Tibial nerve (tissue), 4 donors: ENCODE data around the gene SRPK3. TPM values are rescaled to one million over a fixed set of nuclear protein-coding genes. Genes with fewer than 3 reads are reported as not detected.

Source experiments
- DNase-seq, 2 donors: peaks; one replicate each; pipeline ENCODE4 v3.0.0-alpha.2; 2019; ENCODE audit warnings: low spot score in 2 of 2
- H3K27ac ChIP-seq, 4 donors: fragments of 200-600 bp; sonication (generic) in 3 of 4; one replicate each; pipeline ENCODE4 v1.5.1; 2017 to 2019; ENCODE audit warnings: mild to moderate bottlenecking in 1 of 4
- H3K27me3 ChIP-seq, 2 donors: fragments of 200-600 bp; sonication (generic) in 1 of 2; one replicate each; pipeline versions ENCODE4 v1.5.1 to v1.6.0; 2017 to 2019
- H3K36me3 ChIP-seq, 3 donors: fragments of 200-600 bp; sonication (generic); one replicate each; pipeline ENCODE4 v1.5.1; 2018 to 2019
- H3K4me1 ChIP-seq, 4 donors: fragments of 200-600 bp; sonication (generic) in 3 of 4; one replicate each; pipeline ENCODE4 v1.5.1; 2017 to 2019
- H3K4me3 ChIP-seq, 4 donors: fragments of 200-600 bp; sonication (generic) in 3 of 4; one replicate each; pipeline ENCODE4 v1.5.1; 2017 to 2019; ENCODE audit warnings: mild to moderate bottlenecking in 1 of 4, moderate library complexity in 1 of 4
- H3K9me3 ChIP-seq, 4 donors: fragments of 200-600 bp; sonication (generic) in 3 of 4; one replicate each; pipeline ENCODE4 v1.5.1; 2017 to 2019
- CTCF ChIP-seq, 5 experiments: fragments of 200-600 bp in 3 of 5; fragments of 450-650 bp in 2 of 5; sonication (generic) in 3 of 5; IDR thresholded peaks; one replicate each; pipeline ENCODE4 v1.5.1; 2016 to 2019; ENCODE audit warnings: antibody characterized with exemption in 5 of 5, mild to moderate bottlenecking in 3 of 5, moderate library complexity in 2 of 5
- EP300 ChIP-seq, 2 donors: sonication (generic); formaldehyde crosslinking; IDR thresholded peaks; one replicate each; pipeline ENCODE4 v1.6.1; 2017; ENCODE audit warnings: antibody characterized with exemption in 2 of 2, mild to moderate bottlenecking in 1 of 2
- POLR2A ChIP-seq, 2 donors: fragments of 450-650 bp; IDR thresholded peaks; one replicate each; pipeline ENCODE4 v1.6.1; 2017; ENCODE audit warnings: antibody characterized with exemption in 2 of 2, mild to moderate bottlenecking in 2 of 2, moderate library complexity in 2 of 2
- WGBS, 2 donors: methylation state at CpG; one replicate each; pipeline ENCODE4 v1.1.5; 2018; 5-methylcytosine and 5-hydroxymethylcytosine counted together
- total RNA-seq, 4 donors: library from RNA; depleted of rRNA; stranded (reverse); fragments of >200 nt; gene quantifications; one replicate each; pipeline ENCODE4 v1.1.0, GENCODE V29; 2016

SRPK3 gene
- total RNA-seq, 4 donors from 2014 or later, result 0.87 to 5.1 (median 1.4) TPM

DNA sequence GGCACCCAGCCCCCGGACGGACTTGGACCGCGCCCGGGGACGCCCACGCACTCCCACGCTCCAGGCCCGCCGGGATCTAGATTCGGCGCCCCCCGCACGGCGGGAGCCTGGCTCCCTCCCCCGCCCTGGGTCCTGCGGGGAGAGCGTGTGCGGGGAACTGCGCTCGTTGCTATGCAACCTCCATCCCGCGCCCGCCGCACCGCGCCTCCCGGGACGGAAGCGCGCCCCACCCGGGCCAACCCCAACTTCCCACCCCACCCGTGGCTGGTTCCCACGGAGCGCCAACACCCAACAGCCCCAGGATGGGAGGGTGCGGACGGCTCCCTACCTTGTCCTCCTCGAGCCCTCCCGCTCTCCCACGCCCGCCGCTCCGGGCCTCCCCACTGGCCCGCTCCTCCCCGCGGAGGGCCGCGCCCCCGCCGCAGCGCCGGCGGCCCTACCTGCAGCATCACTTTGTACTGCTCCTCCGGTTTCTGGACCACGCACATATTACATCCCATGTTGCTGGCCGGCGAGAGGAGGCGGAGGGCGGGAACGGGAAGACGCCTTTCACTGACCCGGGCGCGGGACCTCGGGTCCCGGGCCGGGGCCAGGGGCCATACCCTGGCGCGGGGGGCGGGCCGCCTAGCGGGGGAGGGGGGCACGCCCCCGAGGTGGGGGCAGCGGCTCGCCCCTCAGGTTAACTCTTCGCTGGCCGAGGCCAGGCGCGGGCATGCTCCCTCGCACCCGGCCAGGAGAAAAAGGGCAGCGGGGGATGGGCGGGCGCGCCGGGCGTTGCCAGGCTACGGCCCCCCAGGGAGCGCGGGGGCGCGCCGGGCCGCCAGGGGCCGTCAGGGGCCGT is 49.2 kb downstream of the SRPK3 start, which contains the start of gene PDZD4:
Gene PDZD4 (minus strand): TSS at position 746 of the 841 bp plus-strand sequence. CDS start 246 bp downstream, at position 500.
- 30% methylated on average over 62 of the region's 97 CpGs; no CpG with 5 or more reads in 1 of the 2 donors for WGBS, 2 donors
- TF ChIP-seq EP300 (IDR thresholded peaks at IDR 0.05) (no peak), POLR2A (IDR thresholded peaks at IDR 0.05) (no peak), CTCF (IDR thresholded peaks at IDR 0.05) (no peak)
- Histone ChIP-seq H3K36me3 (no peaks in the 10 kb centered on the region), H3K4me1 (peaks cover 0 to 13% (median 0%) of the 10 kb centered on the region in 4 donors), H3K27ac (peak within 1 kb of the TSS in 3 of 4 donors; percentile 45 to 75 (median 73)), H3K9me3 (no peaks in the 10 kb centered on the region), H3K4me3 (peak within 1 kb of the TSS; percentile 35 to 62 (median 48)), H3K27me3 (peaks cover 0 to 27% of the 10 kb centered on the region in 2 donors)
- no peak for DNase-seq

DNA sequence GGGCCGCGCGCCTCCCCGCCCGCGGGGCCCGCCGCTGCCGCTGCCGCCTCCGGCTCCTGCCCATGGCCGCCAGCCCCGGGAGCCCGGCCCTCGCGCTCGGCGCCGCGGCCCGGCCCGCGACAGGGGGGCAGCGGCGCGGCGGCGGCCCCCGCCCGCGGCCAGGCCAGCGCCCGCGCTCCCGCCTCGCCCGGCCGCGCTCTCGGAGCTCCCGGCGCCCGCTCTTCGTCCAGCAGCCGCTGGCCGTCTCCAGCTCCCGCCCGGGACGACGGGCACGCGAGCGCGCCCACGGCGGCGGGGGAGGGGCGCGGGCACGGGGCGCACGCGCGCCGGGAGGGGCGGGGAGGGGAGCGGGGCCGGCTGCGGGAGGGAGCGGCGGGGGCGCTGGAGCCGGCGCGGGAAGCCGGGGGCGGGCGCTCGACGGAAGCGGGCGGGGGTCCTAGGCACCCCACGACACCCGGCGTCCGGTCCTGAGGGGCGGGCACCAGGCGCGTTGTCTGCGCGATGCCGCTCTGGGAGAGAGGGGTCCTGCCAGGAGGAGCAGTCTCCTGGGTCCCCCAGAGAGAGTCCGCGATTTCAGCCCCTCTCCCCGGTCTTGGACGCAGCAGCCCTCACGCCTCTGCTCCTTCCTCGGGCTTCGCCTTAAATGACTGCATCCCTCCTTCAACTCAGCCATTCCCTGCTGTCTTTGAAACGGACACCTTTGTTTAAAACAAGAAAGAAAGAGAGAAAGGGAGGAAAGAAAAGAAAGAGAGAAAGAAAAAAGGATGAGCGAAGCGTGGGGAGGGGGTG is 50.0 kb downstream of the SRPK3 start:
- Histone ChIP-seq H3K36me3 (no peaks in the 10 kb centered on the region), H3K4me1 (peaks cover 0 to 13% (median 0%) of the 10 kb centered on the region in 4 donors), H3K27me3 (peaks cover 0 to 24% of the 10 kb centered on the region in 2 donors), H3K27ac (peak overlapping the region in 1 of 4 donors; percentile 17), H3K9me3 (no peaks in the 10 kb centered on the region), H3K4me3 (peak overlapping the region in 2 of 4 donors; percentile 35 to 62)
- DNase-seq, result no peak
- 21 to 22% methylated on average over 8 to 50 of the region's 102 CpGs for WGBS, 2 donors
- no peak for TF ChIP-seq POLR2A (IDR thresholded peaks at IDR 0.05)
- TF ChIP-seq CTCF (IDR thresholded peaks at IDR 0.05), result no peak
- no peak for TF ChIP-seq EP300 (IDR thresholded peaks at IDR 0.05)

DNA sequence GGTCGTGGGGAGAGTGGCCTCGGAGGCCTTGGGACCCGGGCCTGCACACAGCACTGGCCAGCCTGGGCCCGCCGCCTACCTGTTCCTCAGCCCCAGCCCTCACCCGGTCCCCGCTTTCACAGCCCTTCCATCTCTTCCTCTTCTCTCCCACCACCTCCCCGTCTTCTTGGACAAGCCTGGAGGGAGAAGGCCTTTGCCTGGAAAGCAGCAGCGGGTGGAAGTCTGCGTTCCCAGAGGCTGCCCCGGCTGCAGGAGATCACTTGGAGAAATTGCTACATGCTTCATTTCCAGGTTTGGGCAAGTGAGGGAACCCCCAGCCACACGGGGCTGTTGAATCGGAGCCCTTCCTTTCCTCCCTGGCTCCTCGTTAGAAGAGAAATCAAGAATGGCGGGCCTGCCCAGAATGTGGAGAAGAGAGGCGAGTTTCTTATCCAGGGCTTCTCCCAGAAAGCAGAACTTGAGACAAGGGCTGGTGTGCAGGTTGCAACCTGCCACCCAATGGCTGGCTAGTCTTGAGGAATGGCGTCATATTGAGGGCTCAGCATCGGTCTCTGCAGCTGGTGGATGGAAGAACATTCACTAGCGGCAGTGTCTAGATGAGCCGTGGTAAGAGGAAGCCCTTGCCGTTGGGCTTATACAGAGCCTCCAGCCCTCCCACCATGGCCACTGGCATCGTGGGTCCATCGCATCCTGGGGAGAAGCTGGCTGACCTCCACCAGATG is 50.7 kb downstream of the SRPK3 start:
- peaks cover 0 to 13% (median 0%) of the 10 kb centered on the region in 4 donors for H3K4me1 ChIP-seq
- WGBS, 2 donors, result 66 to 85% methylated on average over 11 to 23 of the region's 23 CpGs
- H3K4me3 ChIP-seq, result no peak overlapping the region
- H3K27ac ChIP-seq, result peak overlapping the region in 1 of 4 donors; percentile 17
- H3K27me3 ChIP-seq, result peaks cover 0 to 29% of the 10 kb centered on the region in 2 donors
- no peak for TF ChIP-seq POLR2A (IDR thresholded peaks at IDR 0.05)
- no peak for TF ChIP-seq CTCF (IDR thresholded peaks at IDR 0.05)
- no peak for TF ChIP-seq EP300 (IDR thresholded peaks at IDR 0.05)
- no peaks in the 10 kb centered on the region for H3K9me3 ChIP-seq
- DNase-seq, result no peak
- H3K36me3 ChIP-seq, result no peaks in the 10 kb centered on the region

DNA sequence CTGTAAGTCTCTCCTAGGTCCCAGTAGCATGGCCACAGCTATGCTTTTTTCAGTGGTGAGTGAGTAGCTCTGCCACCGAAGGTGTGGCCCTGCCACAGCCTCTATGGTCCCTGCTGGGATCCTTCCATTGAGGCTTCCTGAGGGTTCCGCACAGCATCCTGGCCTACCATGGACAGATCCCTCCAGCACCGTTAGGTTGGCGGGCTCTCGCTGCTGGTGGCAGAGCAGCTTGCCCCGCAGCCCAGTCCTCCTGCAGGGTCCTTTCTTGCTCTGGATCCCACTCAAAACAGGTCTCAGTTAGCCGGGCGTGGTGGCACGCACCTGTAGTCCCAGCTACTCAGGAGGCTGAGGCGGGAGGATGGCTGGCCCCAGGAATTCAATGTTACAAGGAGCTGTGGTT is 51.9 kb downstream of the SRPK3 start:
- no peak for DNase-seq
- TF ChIP-seq POLR2A (IDR thresholded peaks at IDR 0.05), result no peak
- no peak for TF ChIP-seq CTCF (IDR thresholded peaks at IDR 0.05)
- no peak for TF ChIP-seq EP300 (IDR thresholded peaks at IDR 0.05)
- Histone ChIP-seq H3K4me1 (peaks cover 0 to 13% (median 0%) of the 10 kb centered on the region in 4 donors), H3K9me3 (no peaks in the 10 kb centered on the region), H3K27ac (no peak overlapping the region), H3K27me3 (peaks cover 0 to 29% of the 10 kb centered on the region in 2 donors), H3K36me3 (no peaks in the 10 kb centered on the region), H3K4me3 (no peak overlapping the region)
- WGBS, 2 donors, result 93% methylated on average over 9 of the region's 10 CpGs; no CpG with 5 or more reads in 1 of the 2 donors

Other genes with a start within 250 kb of the SRPK3 start
- 10 to 100 TPM; 26.4 to 36.9 (median 32.2) TPM for gene CCNQ, start 181.9 kb upstream of the SRPK3 start, total RNA-seq
- gene DUSP9, start 133.8 kb upstream of the SRPK3 start, total RNA-seq, result not detected
- 1 to 10 TPM in 2 of 4 donors, under 1 TPM in 1, not detected in 1; 0.63 to 4.5 (median 3.6) TPM for gene PNCK, start 107.2 kb upstream of the SRPK3 start, total RNA-seq
- gene SLC6A8, start 93.1 kb upstream of the SRPK3 start, total RNA-seq, result 10 to 100 TPM; 14.4 to 26.7 (median 21.9) TPM
- 100 to 1,000 TPM in 3 of 4 donors, 10 to 100 TPM in 1; 99.0 to 126 (median 114) TPM for gene BCAP31, start 56.7 kb upstream of the SRPK3 start, total RNA-seq
- gene ABCD1, start 56.2 kb upstream of the SRPK3 start, total RNA-seq, result 10 to 100 TPM; 13.0 to 36.6 (median 15.0) TPM
- gene PLXNB3, start 16.8 kb upstream of the SRPK3 start, total RNA-seq, result 10 to 100 TPM; 45.4 to 77.7 (median 50.3) TPM
- 100 to 1,000 TPM in 1 of 4 donors, 10 to 100 TPM in 3; 48.9 to 101 (median 83.2) TPM for gene IDH3G, start 13.3 kb downstream of the SRPK3 start, total RNA-seq
- 100 to 1,000 TPM in 3 of 4 donors, 10 to 100 TPM in 1; 93.6 to 156 (median 131) TPM for gene SSR4, start 13.6 kb downstream of the SRPK3 start, total RNA-seq
- gene PDZD4, start 49.5 kb downstream of the SRPK3 start, total RNA-seq, result 10 to 100 TPM; 19.9 to 24.6 (median 21.2) TPM
- gene L1CAM, start 105.1 kb downstream of the SRPK3 start, total RNA-seq, result 10 to 100 TPM; 23.7 to 53.7 (median 46.3) TPM
- 1 to 10 TPM; 2.1 to 9.3 (median 5.7) TPM for gene AVPR2, start 123.6 kb downstream of the SRPK3 start, total RNA-seq
- 10 to 100 TPM; 23.0 to 90.9 (median 32.7) TPM for gene ARHGAP4, start 145.2 kb downstream of the SRPK3 start, total RNA-seq
- 100 to 1,000 TPM in 1 of 4 donors, 10 to 100 TPM in 3; 48.0 to 152 (median 73.8) TPM for gene NAA10, start 154.0 kb downstream of the SRPK3 start, total RNA-seq
- gene RENBP, start 163.6 kb downstream of the SRPK3 start, total RNA-seq, result 10 to 100 TPM; 12.1 to 28.8 (median 17.8) TPM
- 10 to 100 TPM; 42.6 to 52.2 (median 48.9) TPM for gene HCFC1, start 190.8 kb downstream of the SRPK3 start, total RNA-seq
- gene TMEM187, start 191.7 kb downstream of the SRPK3 start, total RNA-seq, result 10 to 100 TPM in 2 of 4 donors, 1 to 10 TPM in 2; 4.2 to 16.4 (median 9.6) TPM
- gene IRAK1, start 238.9 kb downstream of the SRPK3 start, total RNA-seq, result 100 to 1,000 TPM in 1 of 4 donors, 10 to 100 TPM in 3; 50.7 to 127 (median 64.4) TPM